AG09309 (cell line): ENCODE measurements around the gene CLCN6.

Source experiments
- DNase-seq: peaks from one replicate; pipeline ENCODE4 v3.0.0-alpha.2; 2010; ENCODE audit warnings: low read depth
- H3K4me3 ChIP-seq: 2 replicates; pipeline ENCODE4 v1.5.1; 2011; ENCODE audit warnings: mild to moderate bottlenecking, low read depth, low read length, moderate library complexity; ENCODE audit not compliant: control insufficient read depth
- CTCF ChIP-seq: IDR thresholded peaks from 2 replicates; pipeline ENCODE4 v1.5.1; 2011; ENCODE audit warnings: mild to moderate bottlenecking, low read depth, low read length, inconsistent platforms; ENCODE audit not compliant: insufficient read depth, control insufficient read depth; ENCODE audit errors: missing control alignments

The CLCN6 gene

GRCh38 chr1:11784256-11784992, 21.6 kb upstream of the CLCN6 start:
- no peak for TF ChIP-seq CTCF
- no peak overlapping the region for H3K4me3 ChIP-seq
- no peak for DNase-seq

GRCh38 chr1:11784993-11785769, 20.8 kb upstream of the CLCN6 start:
- DNase-seq: no peak
- H3K4me3 ChIP-seq: no peak overlapping the region
- TF ChIP-seq CTCF: peak; percentile 86

GRCh38 chr1:11786168-11786567, 19.8 kb upstream of the CLCN6 start:
- TF ChIP-seq CTCF: no peak
- no peak for DNase-seq
- H3K4me3 ChIP-seq: no peak overlapping the region

GRCh38 chr1:11787251-11787803, 18.7 kb upstream of the CLCN6 start:
- TF ChIP-seq CTCF: no peak
- H3K4me3 ChIP-seq: no peak overlapping the region
- no peak for DNase-seq

GRCh38 chr1:11787804-11788436, 18.1 kb upstream of the CLCN6 start:
- DNase-seq: no peak
- no peak for TF ChIP-seq CTCF
- H3K4me3 ChIP-seq: no peak overlapping the region

- no peak for TF ChIP-seq CTCF
- DNase-seq: no peak
- H3K4me3 ChIP-seq: no peak overlapping the region
Measured at GRCh38 chr1:11788549-11789053, 17.4 kb upstream of the CLCN6 start.
